Activated naive CD8-positive, alpha-beta T cell treated with anti-CD3 and anti-CD28 coated beads, Interleukin-2, amount 50 U/mL, for 16 hours (primary cell): ENCODE measurements around the gene CCDC178.
"Not testable (repeated sequence)": the region's sequence is repeated elsewhere in the genome, so short reads cannot be mapped to it uniquely, and the experiment has no call there.

Experiments used
- DNase-seq: peaks from one replicate; pipeline ENCODE4 v3.0.0-alpha.2; 2020; ENCODE audit warnings: low read depth, low spot score

Gene CCDC178

GRCh38 chr18:33210575-33211189 lies 229.8 kb downstream of the CCDC178 start:
- DNase-seq, result no peak

GRCh38 chr18:33205777-33206176 lies 234.7 kb downstream of the CCDC178 start:
- DNase-seq, result no peak

GRCh38 chr18:33201509-33201926 lies 239.0 kb downstream of the CCDC178 start:
- no peak for DNase-seq

GRCh38 chr18:33195795-33196194 lies 244.7 kb downstream of the CCDC178 start:
- DNase-seq, result no peak

- no peak for DNase-seq
These were observed 245.7 kb downstream of the CCDC178 start for GRCh38 chr18:33194793-33195192.

- DNase-seq, result no peak
These were observed 255.6 kb downstream of the CCDC178 start for GRCh38 chr18:33184958-33185357.

- no peak for DNase-seq
These were observed 256.3 kb downstream of the CCDC178 start for GRCh38 chr18:33184175-33184574.

GRCh38 chr18:33183136-33183535 lies 257.4 kb downstream of the CCDC178 start:
- no peak for DNase-seq

GRCh38 chr18:33181016-33181415 lies 259.5 kb downstream of the CCDC178 start:
- DNase-seq, result no peak

- DNase-seq, result no peak
These were observed 271.3 kb downstream of the CCDC178 start for GRCh38 chr18:33169218-33169617.

- not testable (repeated sequence) for DNase-seq
These were observed 276.4 kb downstream of the CCDC178 start for GRCh38 chr18:33164121-33164520.

GRCh38 chr18:33161131-33161530 lies 279.4 kb downstream of the CCDC178 start:
- no peak for DNase-seq

GRCh38 chr18:33159151-33159550 lies 281.4 kb downstream of the CCDC178 start:
- no peak for DNase-seq

- no peak for DNase-seq
These were observed 282.6 kb downstream of the CCDC178 start for GRCh38 chr18:33157893-33158292.

GRCh38 chr18:33156906-33157470 lies 283.5 kb downstream of the CCDC178 start:
- no peak for DNase-seq

GRCh38 chr18:33154049-33154448 lies 286.5 kb downstream of the CCDC178 start:
- DNase-seq, result no peak

GRCh38 chr18:33152376-33152775 lies 288.1 kb downstream of the CCDC178 start:
- no peak for DNase-seq

- not testable (repeated sequence) for DNase-seq
These were observed 292.7 kb downstream of the CCDC178 start for GRCh38 chr18:33147811-33148210.

- DNase-seq, result no peak
These were observed 294.5 kb downstream of the CCDC178 start for GRCh38 chr18:33146014-33146413.

- DNase-seq, result no peak
These were observed 304.4 kb downstream of the CCDC178 start for GRCh38 chr18:33135951-33136660.

GRCh38 chr18:33132657-33133056 lies 307.9 kb downstream of the CCDC178 start:
- DNase-seq, result no peak

GRCh38 chr18:33128581-33128980 lies 311.9 kb downstream of the CCDC178 start:
- DNase-seq, result no peak
